AG10803 (cell line): ENCODE results near the gene ITPR3.
A peak's percentile ranks its signal among the peaks of the same experiment; 100 is the strongest.

ENCODE experiments used
- DNase-seq: peaks from one replicate; pipeline ENCODE4 v3.0.0; 2010; ENCODE audit warnings: low read depth
- H3K4me3 ChIP-seq: 2 replicates; pipeline ENCODE4 v1.5.1; 2011; ENCODE audit warnings: mild to moderate bottlenecking, low read length, control low read depth
- CTCF ChIP-seq: conservative IDR thresholded peaks from 2 replicates; pipeline ENCODE4 v1.5.1; 2011; ENCODE audit warnings: mild to moderate bottlenecking, low read length, control low read depth, inconsistent platforms

ITPR3 gene

GRCh38 chr6:33732385-33732784, 111.3 kb downstream of the ITPR3 start:
- no peak overlapping the region for H3K4me3 ChIP-seq
- TF ChIP-seq CTCF: no peak
- no peak for DNase-seq

- TF ChIP-seq CTCF: no peak
- DNase-seq: peak; percentile 24
Observed at GRCh38 chr6:33732817-33733708, 111.9 kb downstream of the ITPR3 start.

GRCh38 chr6:33733709-33734007, 112.5 kb downstream of the ITPR3 start:
- H3K4me3 ChIP-seq: no peak overlapping the region
- TF ChIP-seq CTCF: no peak
- no peak for DNase-seq

More at GRCh38 chr6:33732817-33733708, 111.9 kb downstream of the ITPR3 start:
- no peak overlapping the region for H3K4me3 ChIP-seq

GRCh38 chr6:33735216-33735615, 114.1 kb downstream of the ITPR3 start:
- H3K4me3 ChIP-seq: no peak overlapping the region
- no peak for DNase-seq
- TF ChIP-seq CTCF: no peak

GRCh38 chr6:33737267-33738026, 116.3 kb downstream of the ITPR3 start:
- TF ChIP-seq CTCF: 0 out of 2 replicates have a peak, but pooled peaks have one; percentile 3
- DNase-seq: no peak
- no peak overlapping the region for H3K4me3 ChIP-seq

- DNase-seq: no peak
- H3K4me3 ChIP-seq: no peak overlapping the region
- TF ChIP-seq CTCF: no peak
Observed at GRCh38 chr6:33738153-33738552, 117.0 kb downstream of the ITPR3 start.
